ENCODE results near the gene SCYL3.
"Not testable (repeated sequence)": the region's sequence is repeated elsewhere in the genome, so short reads cannot be mapped to it uniquely, and the experiment has no call there.

SCYL3 gene

GRCh38 chr1:169821500-169821899 lies 72.2 kb downstream of the SCYL3 start:
- Histone ChIP-seq H3K27ac (no peak overlapping the region), H3K36me3 (replicated peaks) (peaks cover 3% of the 10 kb centered on the region), H3K27me3 (replicated peaks) (no peaks in the 10 kb centered on the region), H3K4me3 (ENCODE audit: low read depth, low read length) (no peak overlapping the region)
- DNase-seq = no peak
- no peak for TF ChIP-seq CTCF (IDR thresholded peaks at IDR 0.05; ENCODE audit: low read depth, low read length, missing control alignments)
- in situ Hi-C loops (cut with HindIII; ENCODE audit: low pct_ligation_motif_present, low sequenced_read_pairs) = no loop called here

- no peak for DNase-seq
- Histone ChIP-seq H3K4me3 (ENCODE audit: low read depth, low read length) (no peak overlapping the region), H3K36me3 (replicated peaks) (no peaks in the 10 kb centered on the region), H3K27me3 (replicated peaks) (no peaks in the 10 kb centered on the region), H3K27ac (no peak overlapping the region)
- in situ Hi-C loops (cut with HindIII; ENCODE audit: low pct_ligation_motif_present, low sequenced_read_pairs) = no loop called here
- no peak for TF ChIP-seq CTCF (IDR thresholded peaks at IDR 0.05; ENCODE audit: low read depth, low read length, missing control alignments)
Measured at GRCh38 chr1:169816617-169817016, 77.1 kb downstream of the SCYL3 start.

GRCh38 chr1:169814265-169814664 lies 79.4 kb downstream of the SCYL3 start:
- no peak for DNase-seq
- Histone ChIP-seq H3K27me3 (replicated peaks) (no peaks in the 10 kb centered on the region), H3K36me3 (replicated peaks) (no peaks in the 10 kb centered on the region), H3K27ac (no peak overlapping the region), H3K4me3 (ENCODE audit: low read depth, low read length) (no peak overlapping the region)
- TF ChIP-seq CTCF (IDR thresholded peaks at IDR 0.05; ENCODE audit: low read depth, low read length, missing control alignments) = no peak
- in situ Hi-C loops (cut with HindIII; ENCODE audit: low pct_ligation_motif_present, low sequenced_read_pairs) = no loop called here

- Histone ChIP-seq H3K27me3 (replicated peaks) (no peaks in the 10 kb centered on the region), H3K4me3 (ENCODE audit: low read depth, low read length) (no peak overlapping the region), H3K27ac (no peak overlapping the region), H3K36me3 (replicated peaks) (no peaks in the 10 kb centered on the region)
- TF ChIP-seq CTCF (IDR thresholded peaks at IDR 0.05; ENCODE audit: low read depth, low read length, missing control alignments) = no peak
- no peak for DNase-seq
- in situ Hi-C loops (cut with HindIII; ENCODE audit: low pct_ligation_motif_present, low sequenced_read_pairs) = no loop called here
Measured at GRCh38 chr1:169812131-169812530, 81.6 kb downstream of the SCYL3 start.

GRCh38 chr1:169811418-169812035 lies 82.2 kb downstream of the SCYL3 start:
- DNase-seq; H3K27me3 ChIP-seq (replicated peaks); H3K4me3 ChIP-seq (ENCODE audit: low read depth, low read length); in situ Hi-C loops (cut with HindIII; ENCODE audit: low pct_ligation_motif_present, low sequenced_read_pairs); H3K27ac ChIP-seq; H3K36me3 ChIP-seq (replicated peaks): not testable (repeated sequence)

GRCh38 chr1:169809370-169810095 lies 84.2 kb downstream of the SCYL3 start:
- in situ Hi-C loops (cut with HindIII; ENCODE audit: low pct_ligation_motif_present, low sequenced_read_pairs) = no loop called here
- H3K36me3 ChIP-seq (replicated peaks) = no peaks in the 10 kb centered on the region
- TF ChIP-seq CTCF (IDR thresholded peaks at IDR 0.05; ENCODE audit: low read depth, low read length, missing control alignments) = peak; percentile 30
- H3K27ac ChIP-seq = no peak overlapping the region
- no peaks in the 10 kb centered on the region for H3K27me3 ChIP-seq (replicated peaks)
- H3K4me3 ChIP-seq (ENCODE audit: low read depth, low read length) = no peak overlapping the region
- DNase-seq = peak; percentile 18
